LNCAP (cell line): ENCODE data around the gene NATD1.

ENCODE experiments used
- TF ChIP-seq, protein P1 (sequence below): fragments of 450-650 bp; IDR thresholded peaks from 2 replicates; pipeline ENCODE4 v1.5.1; 2017; ENCODE audit warnings: mild to moderate bottlenecking

Gene NATD1

DNA sequence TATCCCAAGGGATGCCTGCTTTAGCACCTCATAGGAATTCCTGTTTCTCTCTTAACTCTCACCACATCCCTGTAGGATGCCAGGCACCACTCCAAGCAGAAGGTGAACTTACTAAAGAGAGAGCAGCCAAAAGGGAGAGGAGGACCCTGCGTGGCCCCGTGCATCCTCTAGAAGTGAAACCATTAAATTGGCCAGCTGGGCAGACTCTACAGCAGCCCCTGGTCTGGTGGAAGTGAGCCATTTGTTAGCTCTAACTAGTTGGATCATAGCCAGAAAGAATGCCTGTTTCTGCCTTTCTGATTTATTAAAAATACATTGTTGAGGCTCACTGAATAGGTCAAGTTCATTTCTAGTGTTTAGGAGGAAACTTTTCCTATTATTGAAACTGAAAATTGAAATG lies 61.5 kb downstream of the NATD1 start:
- TF ChIP-seq, protein P1, sequence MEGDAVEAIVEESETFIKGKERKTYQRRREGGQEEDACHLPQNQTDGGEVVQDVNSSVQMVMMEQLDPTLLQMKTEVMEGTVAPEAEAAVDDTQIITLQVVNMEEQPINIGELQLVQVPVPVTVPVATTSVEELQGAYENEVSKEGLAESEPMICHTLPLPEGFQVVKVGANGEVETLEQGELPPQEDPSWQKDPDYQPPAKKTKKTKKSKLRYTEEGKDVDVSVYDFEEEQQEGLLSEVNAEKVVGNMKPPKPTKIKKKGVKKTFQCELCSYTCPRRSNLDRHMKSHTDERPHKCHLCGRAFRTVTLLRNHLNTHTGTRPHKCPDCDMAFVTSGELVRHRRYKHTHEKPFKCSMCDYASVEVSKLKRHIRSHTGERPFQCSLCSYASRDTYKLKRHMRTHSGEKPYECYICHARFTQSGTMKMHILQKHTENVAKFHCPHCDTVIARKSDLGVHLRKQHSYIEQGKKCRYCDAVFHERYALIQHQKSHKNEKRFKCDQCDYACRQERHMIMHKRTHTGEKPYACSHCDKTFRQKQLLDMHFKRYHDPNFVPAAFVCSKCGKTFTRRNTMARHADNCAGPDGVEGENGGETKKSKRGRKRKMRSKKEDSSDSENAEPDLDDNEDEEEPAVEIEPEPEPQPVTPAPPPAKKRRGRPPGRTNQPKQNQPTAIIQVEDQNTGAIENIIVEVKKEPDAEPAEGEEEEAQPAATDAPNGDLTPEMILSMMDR: no peak

DNA sequence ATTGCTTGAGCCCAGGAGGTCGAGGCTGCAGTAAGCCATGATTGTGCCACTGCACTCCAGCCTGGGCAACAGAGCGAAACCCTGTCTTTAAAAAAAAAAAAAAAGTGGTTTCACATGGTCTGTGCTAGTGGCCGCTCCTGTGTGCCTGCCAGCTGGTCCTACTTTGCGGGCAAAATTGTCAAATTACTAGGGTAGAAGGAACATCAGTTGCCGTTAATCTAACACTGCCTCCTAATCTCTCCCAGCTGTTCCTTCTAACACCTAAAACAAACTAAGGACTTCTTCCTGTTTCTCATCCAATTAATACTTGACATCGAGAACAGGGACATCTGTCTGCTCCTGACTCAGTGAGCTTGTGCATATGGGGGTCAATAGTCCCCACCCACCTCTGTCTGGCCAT lies 63.1 kb downstream of the NATD1 start:
- TF ChIP-seq, protein P1: no peak

DNA sequence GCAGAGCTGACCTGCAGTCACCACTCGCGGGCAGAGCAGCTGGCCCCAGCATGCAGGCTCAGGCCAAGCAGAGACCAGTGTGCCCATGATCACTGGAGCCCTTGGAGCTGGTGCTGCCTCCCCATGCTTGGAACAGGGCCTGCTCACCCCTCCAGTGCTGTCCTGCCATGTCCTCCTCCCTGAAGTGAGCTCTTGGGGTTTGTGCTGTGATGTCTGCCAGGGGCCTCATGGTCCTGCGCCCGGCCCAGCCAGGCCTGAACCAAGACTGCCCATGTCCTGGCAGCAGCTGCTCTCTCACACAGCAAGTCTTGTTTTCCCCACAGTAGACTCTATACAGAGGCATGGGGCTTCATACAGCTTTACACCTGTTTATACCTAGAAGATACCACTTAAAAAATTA lies 63.8 kb downstream of the NATD1 start:
- TF ChIP-seq, protein P1: no peak
